Caco-2 (cell line): Measurements from ENCODE around the gene RIOK3. TPM values are rescaled to one million over a fixed set of nuclear protein-coding genes. Genes with fewer than 3 reads are reported as not detected.

Source experiments
- BruUV-seq: library from RNA; stranded (reverse); fragments of 400-500 nt; replicated peaks from 2 replicates; lab custom pipeline; 2021; lab: Mats Ljungman, UMichigan
- CTCF ChIA-PET: fragments of 300-600 bp; sonication (Branson Sonifier 250); formaldehyde crosslinking; loops from one replicate; lab custom pipeline; 2022; ENCODE audit warnings: antibody characterized with exemption; lab: Charles Lee
- POLR2A ChIA-PET: fragments of 300-600 bp; sonication (Branson Sonifier 250); formaldehyde crosslinking; loops from one replicate; lab custom pipeline; 2022; ENCODE audit warnings: antibody characterized with exemption; lab: Charles Lee
- DNase-seq, 2 experiments: peaks; one replicate each; pipeline versions ENCODE4 v3.0.0 to v3.0.0-alpha.2; 2020 to 2022
- H3K27me3 ChIP-seq: replicated peaks from 2 replicates; pipeline ENCODE4 v1.6.0; 2011; ENCODE audit warnings: low read length; ENCODE audit not compliant: control insufficient read depth, insufficient read depth
- H3K36me3 ChIP-seq: 2 replicates; pipeline ENCODE4 v1.5.1; 2011; ENCODE audit warnings: low read length; ENCODE audit not compliant: control insufficient read depth, insufficient read depth
- H3K4me1 ChIP-seq: fragments of 250-450 bp; sonication (Bioruptor Pico); 2 replicates; pipeline ENCODE4 v1.5.1; 2020; ENCODE audit warnings: mild to moderate bottlenecking
- H3K4me3 ChIP-seq: 2 replicates; pipeline ENCODE4 v1.5.1; 2011; ENCODE audit warnings: low read depth, mild to moderate bottlenecking, control low read depth, low read length
- H3K9me3 ChIP-seq: fragments of 250-450 bp; sonication (Bioruptor Pico); 2 replicates; pipeline ENCODE4 v1.5.1; 2020; ENCODE audit warnings: mild to moderate bottlenecking, moderate library complexity
- H3K27ac Mint-ChIP-seq: one replicate; pipeline ENCODE4 v1.8.0; 2022; ENCODE audit warnings: mixed read lengths; ENCODE audit not compliant: unreplicated experiment
- H3K27me3 Mint-ChIP-seq: one replicate; pipeline ENCODE4 v1.8.0; 2022; ENCODE audit warnings: mixed read lengths; ENCODE audit not compliant: insufficient read depth, unreplicated experiment
- H3K36me3 Mint-ChIP-seq: one replicate; pipeline ENCODE4 v1.8.0; 2022; ENCODE audit warnings: mild to moderate bottlenecking, mixed read lengths; ENCODE audit not compliant: insufficient read depth, unreplicated experiment
- H3K4me1 Mint-ChIP-seq: one replicate; pipeline ENCODE4 v1.8.0; 2022; ENCODE audit warnings: low read depth, mixed read lengths; ENCODE audit not compliant: unreplicated experiment
- H3K4me3 Mint-ChIP-seq: one replicate; pipeline ENCODE4 v1.8.0; 2022; ENCODE audit warnings: mild to moderate bottlenecking, moderate library complexity, mixed read lengths; ENCODE audit not compliant: unreplicated experiment
- H3K9me3 Mint-ChIP-seq: one replicate; pipeline ENCODE4 v1.8.0; 2022; ENCODE audit warnings: mixed read lengths; ENCODE audit not compliant: unreplicated experiment
- CTCF ChIP-seq, 2 experiments: fragments of 200-600 bp in 1 of 2; IDR thresholded peaks; 1 replicate in 1 of 2; 2 replicates in 1 of 2; pipeline versions ENCODE4 v1.5.1 to v1.8.0; 2011 to 2022; ENCODE audit warnings: antibody characterized with exemption in 1 of 2, control low read depth in 1 of 2, inconsistent platforms in 1 of 2, low read depth in 1 of 2, low read length in 1 of 2, mild to moderate bottlenecking in 1 of 2, moderate library complexity in 1 of 2; ENCODE audit not compliant: insufficient read depth in 1 of 2, severe bottlenecking in 1 of 2, unreplicated experiment in 1 of 2
- intact Hi-C: fragments of 100-400 bp; cut with micrococcal nuclease; formaldehyde crosslinking; loops from one replicate; pipeline ENCODE4 v1.10.0; 2022; ENCODE audit not compliant: unreplicated experiment
- total RNA-seq: library from RNA; stranded (reverse); gene quantifications from 2 replicates; pipeline ENCODE4 v1.2.3, GENCODE V29; 2022

The RIOK3 gene
- total RNA-seq, 1 experiment from 2014 or later, result 32.4 TPM

- H3K36me3 Mint-ChIP-seq, result peaks cover 54% of the 10 kb centered on the region
Observed at GRCh38 chr18:23524213-23524707, 71.2 kb downstream of the RIOK3 start.

GRCh38 chr18:23526501-23527063 is 73.5 kb downstream of the RIOK3 start:
- Mint-ChIP-seq H3K27ac (no peak overlapping the region), H3K4me1 (no peaks in the 10 kb centered on the region), H3K36me3 (peaks cover 44% of the 10 kb centered on the region), H3K4me3 (no peak overlapping the region), H3K27me3 (no peaks in the 10 kb centered on the region), H3K9me3 (no peaks in the 10 kb centered on the region)
- POLR2A ChIA-PET, result no interaction called here
- DNase-seq, result no peak
- H3K27me3 ChIP-seq, result no peaks in the 10 kb centered on the region
- H3K4me3 ChIP-seq, result no peak overlapping the region
- CTCF ChIA-PET, result no interaction called here
- intact Hi-C loops, result no loop called here
- BruUV-seq, result no TSS peak
- H3K36me3 ChIP-seq, result no peaks in the 10 kb centered on the region
- TF ChIP-seq CTCF (IDR thresholded peaks at IDR 0.05; ENCODE audit: insufficient read depth in 1 of 2, low read depth in 1 of 2, low read length in 1 of 2, severe bottlenecking in 1 of 2, unreplicated experiment in 1 of 2), result no peak
- H3K9me3 ChIP-seq, result no peaks in the 10 kb centered on the region
- no peaks in the 10 kb centered on the region for H3K4me1 ChIP-seq

More at GRCh38 chr18:23524213-23524707, 71.2 kb downstream of the RIOK3 start:
- no peak overlapping the region for H3K4me3 Mint-ChIP-seq
- intact Hi-C loops, result no loop called here
- no peaks in the 10 kb centered on the region for H3K4me1 Mint-ChIP-seq
- no peaks in the 10 kb centered on the region for H3K27me3 ChIP-seq
- no TSS peak for BruUV-seq
- ChIA-PET POLR2A (no interaction called here), CTCF (no interaction called here)
- H3K9me3 Mint-ChIP-seq, result no peaks in the 10 kb centered on the region
- H3K4me3 ChIP-seq, result no peak overlapping the region
- H3K27me3 Mint-ChIP-seq, result no peaks in the 10 kb centered on the region
- DNase-seq, result no peak
- TF ChIP-seq CTCF (IDR thresholded peaks at IDR 0.05; ENCODE audit: insufficient read depth in 1 of 2, low read depth in 1 of 2, low read length in 1 of 2, severe bottlenecking in 1 of 2, unreplicated experiment in 1 of 2), result no peak
- H3K27ac Mint-ChIP-seq, result no peak overlapping the region
- H3K4me1 ChIP-seq, result no peaks in the 10 kb centered on the region
- no peaks in the 10 kb centered on the region for H3K9me3 ChIP-seq
- no peaks in the 10 kb centered on the region for H3K36me3 ChIP-seq

GRCh38 chr18:23528580-23529472 is 75.7 kb downstream of the RIOK3 start:
- POLR2A ChIA-PET, result no interaction called here
- BruUV-seq, result no TSS peak

More at GRCh38 chr18:23528580-23529472, 75.7 kb downstream of the RIOK3 start:
- no peak for TF ChIP-seq CTCF (IDR thresholded peaks at IDR 0.05; ENCODE audit: insufficient read depth in 1 of 2, low read depth in 1 of 2, low read length in 1 of 2, severe bottlenecking in 1 of 2, unreplicated experiment in 1 of 2)
- Histone ChIP-seq H3K4me1 (no peaks in the 10 kb centered on the region), H3K27me3 (no peaks in the 10 kb centered on the region), H3K36me3 (no peaks in the 10 kb centered on the region), H3K9me3 (no peaks in the 10 kb centered on the region), H3K4me3 (no peak overlapping the region)
- Mint-ChIP-seq H3K27ac (no peak overlapping the region), H3K36me3 (peaks cover 59% of the 10 kb centered on the region), H3K9me3 (no peaks in the 10 kb centered on the region), H3K4me3 (no peak overlapping the region), H3K27me3 (no peaks in the 10 kb centered on the region), H3K4me1 (no peaks in the 10 kb centered on the region)
- intact Hi-C loops, result no loop called here
- no peak for DNase-seq
- CTCF ChIA-PET, result no interaction called here
